Measurements from ENCODE around the gene SMYD3.
"Not testable (repeated sequence)": the region's sequence is repeated elsewhere in the genome, so short reads cannot be mapped to it uniquely, and the experiment has no call there.

- TF ChIP-seq CTCF, POLR2A (IDR thresholded peaks at IDR 0.05): not testable (repeated sequence)
Measured at GRCh38 chr1:246357014-246357598, 150.0 kb downstream of the SMYD3 start.
